ENCODE measurements around the gene CDK17. TPM values are rescaled to one million over a fixed set of nuclear protein-coding genes. Genes with fewer than 3 reads are reported as not detected.

CDK17 gene
- total RNA-seq, 1 donor from 2014 or later = 35.9 TPM

GRCh38 chr12:96241846-96242256 is 158.4 kb downstream of the CDK17 start:
- no peaks in the 10 kb centered on the region for H3K4me1 Mint-ChIP-seq (ENCODE audit: low read depth)
- no peaks in the 10 kb centered on the region for H3K27me3 Mint-ChIP-seq
- no peak for DNase-seq (ENCODE audit: low spot score, unreplicated experiment)
- H3K36me3 Mint-ChIP-seq (ENCODE audit: insufficient read depth) = peaks cover 3% of the 10 kb centered on the region
- H3K9me3 Mint-ChIP-seq (ENCODE audit: low read depth) = no peaks in the 10 kb centered on the region
- H3K4me3 Mint-ChIP-seq (ENCODE audit: low read depth) = no peak overlapping the region
- TF ChIP-seq CTCF (IDR thresholded peaks at IDR 0.05; ENCODE audit: unreplicated experiment) = no peak
- H3K27ac Mint-ChIP-seq = no peak overlapping the region

- no peaks in the 10 kb centered on the region for H3K36me3 Mint-ChIP-seq (ENCODE audit: insufficient read depth)
- no peak overlapping the region for H3K4me3 Mint-ChIP-seq (ENCODE audit: low read depth)
- no peak for TF ChIP-seq CTCF (IDR thresholded peaks at IDR 0.05; ENCODE audit: unreplicated experiment)
- H3K27me3 Mint-ChIP-seq = no peaks in the 10 kb centered on the region
- no peaks in the 10 kb centered on the region for H3K4me1 Mint-ChIP-seq (ENCODE audit: low read depth)
- no peak for DNase-seq (ENCODE audit: low spot score, unreplicated experiment)
- H3K9me3 Mint-ChIP-seq (ENCODE audit: low read depth) = no peaks in the 10 kb centered on the region
- H3K27ac Mint-ChIP-seq = no peak overlapping the region
These were observed 158.8 kb downstream of the CDK17 start for GRCh38 chr12:96241431-96241830.

GRCh38 chr12:96240656-96241055 is 159.6 kb downstream of the CDK17 start:
- H3K27ac Mint-ChIP-seq = no peak overlapping the region

GRCh38 chr12:96239711-96240635 is 160.3 kb downstream of the CDK17 start:
- Mint-ChIP-seq H3K36me3 (ENCODE audit: insufficient read depth) (no peaks in the 10 kb centered on the region), H3K27ac (no peak overlapping the region), H3K4me1 (ENCODE audit: low read depth) (no peaks in the 10 kb centered on the region), H3K27me3 (no peaks in the 10 kb centered on the region), H3K9me3 (ENCODE audit: low read depth) (no peaks in the 10 kb centered on the region), H3K4me3 (ENCODE audit: low read depth) (no peak overlapping the region)
- TF ChIP-seq CTCF (IDR thresholded peaks at IDR 0.05; ENCODE audit: unreplicated experiment) = no peak
- no peak for DNase-seq (ENCODE audit: low spot score, unreplicated experiment)

More at GRCh38 chr12:96240656-96241055, 159.6 kb downstream of the CDK17 start:
- no peak for TF ChIP-seq CTCF (IDR thresholded peaks at IDR 0.05; ENCODE audit: unreplicated experiment)
- Mint-ChIP-seq H3K36me3 (ENCODE audit: insufficient read depth) (no peaks in the 10 kb centered on the region), H3K9me3 (ENCODE audit: low read depth) (no peaks in the 10 kb centered on the region), H3K4me1 (ENCODE audit: low read depth) (no peaks in the 10 kb centered on the region), H3K4me3 (ENCODE audit: low read depth) (no peak overlapping the region), H3K27me3 (no peaks in the 10 kb centered on the region)
- no peak for DNase-seq (ENCODE audit: low spot score, unreplicated experiment)

- Mint-ChIP-seq H3K27ac (no peak overlapping the region), H3K9me3 (ENCODE audit: low read depth) (no peaks in the 10 kb centered on the region), H3K36me3 (ENCODE audit: insufficient read depth) (no peaks in the 10 kb centered on the region), H3K4me1 (ENCODE audit: low read depth) (no peaks in the 10 kb centered on the region), H3K4me3 (ENCODE audit: low read depth) (no peak overlapping the region), H3K27me3 (no peaks in the 10 kb centered on the region)
- TF ChIP-seq CTCF (IDR thresholded peaks at IDR 0.05; ENCODE audit: unreplicated experiment) = no peak
- DNase-seq (ENCODE audit: low spot score, unreplicated experiment) = no peak
These were observed 161.7 kb downstream of the CDK17 start for GRCh38 chr12:96238336-96239047.

Measured in progenitor cell of endocrine pancreas (in vitro differentiated cells).